ENCODE measurements around the gene FARP2. TPM values are rescaled to one million over a fixed set of nuclear protein-coding genes. Genes with fewer than 3 reads are reported as not detected.

FARP2 gene
- total RNA-seq, 6 donors from 2014 or later: 33.4 to 96.4 (median 42.2) TPM

DNA sequence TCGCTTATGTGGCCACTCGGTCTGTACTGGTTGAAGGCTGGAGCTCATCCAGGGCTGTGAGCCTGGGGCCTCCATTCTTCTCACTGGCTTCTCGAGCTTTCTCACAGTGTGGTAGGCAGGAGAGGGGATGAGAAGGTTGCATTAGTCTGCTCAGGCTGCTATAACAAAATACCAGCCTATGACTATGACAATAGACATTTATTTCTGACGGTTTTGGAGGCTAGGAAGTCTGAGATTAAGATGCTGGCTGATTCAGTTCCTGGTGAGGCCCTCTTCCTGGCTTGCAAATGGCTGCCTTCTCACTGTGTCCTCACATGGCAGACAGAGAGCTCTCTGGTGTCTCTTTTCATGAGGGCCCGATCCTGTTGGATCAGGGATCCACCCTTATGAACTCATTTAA lies 158.5 kb downstream of the FARP2 start:
- peaks cover 0 to 5% (median 2%) of the 10 kb centered on the region in 4 donors for H3K4me1 ChIP-seq

GRCh38 chr2:241514986-241515737 lies 159.1 kb downstream of the FARP2 start:
- DNase-seq: no peak
- H3K36me3 ChIP-seq: no peaks in the 10 kb centered on the region
- no peaks in the 10 kb centered on the region for H3K27me3 ChIP-seq
- no peak for ATAC-seq (ENCODE audit: low FRiP score in 2 of 2)
- no peak overlapping the region for H3K4me3 ChIP-seq
- peaks cover 0 to 3% (median 0%) of the 10 kb centered on the region in 4 donors for H3K4me1 ChIP-seq
- WGBS, 2 donors: 62 to 68% methylated on average over 10 of the region's 10 CpGs
- H3K27ac ChIP-seq: no peak overlapping the region
- TF ChIP-seq POLR2AphosphoS5 (IDR thresholded peaks at IDR 0.05) (no peak), EP300 (IDR thresholded peaks at IDR 0.05) (no peak), POLR2A (IDR thresholded peaks at IDR 0.05) (no peak), CTCF (IDR thresholded peaks at IDR 0.05) (no peak)
- no peaks in the 10 kb centered on the region for H3K9me3 ChIP-seq

More for the DNA sequence above, 158.5 kb downstream of the FARP2 start:
- no peaks in the 10 kb centered on the region for H3K36me3 ChIP-seq
- DNase-seq (no peak), ATAC-seq (ENCODE audit: low FRiP score in 2 of 2) (no peak)
- 86 to 88% methylated on average over 5 of the region's 5 CpGs for WGBS, 2 donors
- no peaks in the 10 kb centered on the region for H3K9me3 ChIP-seq
- no peak overlapping the region for H3K27ac ChIP-seq
- TF ChIP-seq POLR2AphosphoS5 (IDR thresholded peaks at IDR 0.05) (no peak), EP300 (IDR thresholded peaks at IDR 0.05) (no peak), CTCF (IDR thresholded peaks at IDR 0.05) (no peak), POLR2A (IDR thresholded peaks at IDR 0.05) (no peak)
- H3K4me3 ChIP-seq: no peak overlapping the region
- no peaks in the 10 kb centered on the region for H3K27me3 ChIP-seq

DNA sequence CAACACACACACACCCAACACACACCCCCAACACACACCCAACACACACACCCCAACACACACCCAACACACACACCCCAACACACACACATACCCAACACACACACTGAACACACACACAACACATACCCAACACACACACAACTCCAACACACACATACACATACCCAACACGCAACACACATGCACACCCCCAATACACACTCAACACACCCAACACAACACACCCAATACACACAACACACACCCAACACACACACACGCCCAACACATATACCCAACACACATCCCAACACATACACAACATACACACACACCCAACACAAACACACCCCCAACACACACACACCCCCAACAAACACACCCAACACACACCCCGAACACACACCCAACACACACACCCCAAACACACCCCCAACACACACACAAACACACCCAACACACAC lies 160.5 kb downstream of the FARP2 start:
- DNase-seq (no peak), ATAC-seq (ENCODE audit: low FRiP score in 2 of 2) (no peak)
- peaks cover 0 to 3% (median 0%) of the 10 kb centered on the region in 4 donors for H3K4me1 ChIP-seq
- H3K27ac ChIP-seq: no peak overlapping the region
- no peak overlapping the region for H3K4me3 ChIP-seq
- TF ChIP-seq POLR2A (IDR thresholded peaks at IDR 0.05) (no peak), EP300 (IDR thresholded peaks at IDR 0.05) (no peak), CTCF (IDR thresholded peaks at IDR 0.05) (no peak), POLR2AphosphoS5 (IDR thresholded peaks at IDR 0.05) (no peak)
- H3K36me3 ChIP-seq: no peaks in the 10 kb centered on the region
- no peaks in the 10 kb centered on the region for H3K27me3 ChIP-seq
- 90 to 94% methylated on average over 3 of the region's 3 CpGs for WGBS, 2 donors
- no peaks in the 10 kb centered on the region for H3K9me3 ChIP-seq

- TF ChIP-seq POLR2A (IDR thresholded peaks at IDR 0.05) (no peak), CTCF (IDR thresholded peaks at IDR 0.05) (no peak), EP300 (IDR thresholded peaks at IDR 0.05) (no peak), POLR2AphosphoS5 (IDR thresholded peaks at IDR 0.05) (no peak)
- ATAC-seq (ENCODE audit: low FRiP score in 2 of 2) (no peak), DNase-seq (no peak)
- Histone ChIP-seq H3K9me3 (no peaks in the 10 kb centered on the region), H3K27ac (no peak overlapping the region), H3K27me3 (no peaks in the 10 kb centered on the region), H3K4me1 (peaks cover 0 to 3% (median 0%) of the 10 kb centered on the region in 4 donors), H3K36me3 (no peaks in the 10 kb centered on the region), H3K4me3 (no peak overlapping the region)
- 93% methylated on average over 6 of the region's 6 CpGs for whole genome bisulfite sequencing, 2 donors
These were observed 161.2 kb downstream of the FARP2 start for GRCh38 chr2:241517297-241517696.

DNA sequence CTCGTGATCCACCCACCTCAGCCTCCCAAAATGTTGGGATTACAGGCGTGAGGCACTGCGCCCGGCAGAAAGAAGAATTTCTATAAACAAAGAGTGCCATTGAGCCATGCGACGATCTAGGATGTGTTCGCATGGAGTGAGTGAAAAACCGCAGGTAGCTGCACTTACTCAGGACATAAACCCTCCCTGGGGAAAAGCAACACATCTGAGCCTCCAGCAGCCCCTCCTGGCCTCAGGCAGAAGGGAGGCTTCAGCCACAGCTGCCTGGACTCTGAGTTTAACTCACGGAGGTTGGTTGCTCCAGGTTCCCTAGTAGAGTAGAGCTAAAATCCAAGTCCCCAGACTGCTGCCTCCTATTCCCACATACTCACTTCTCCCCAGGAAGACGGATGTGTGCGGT lies 163.6 kb downstream of the FARP2 start:
- Histone ChIP-seq H3K36me3 (no peaks in the 10 kb centered on the region), H3K4me3 (no peak overlapping the region), H3K4me1 (peaks cover 0 to 3% (median 0%) of the 10 kb centered on the region in 4 donors), H3K27ac (no peak overlapping the region), H3K9me3 (no peaks in the 10 kb centered on the region), H3K27me3 (no peaks in the 10 kb centered on the region)
- DNase-seq (no peak), ATAC-seq (ENCODE audit: low FRiP score in 2 of 2) (no peak)
- TF ChIP-seq POLR2AphosphoS5 (IDR thresholded peaks at IDR 0.05) (no peak), CTCF (IDR thresholded peaks at IDR 0.05) (no peak), EP300 (IDR thresholded peaks at IDR 0.05) (no peak), POLR2A (IDR thresholded peaks at IDR 0.05) (no peak)
- WGBS, 2 donors: 73 to 79% methylated on average over 11 of the region's 11 CpGs
